GM12878 (cell line): ENCODE data around the gene PLA2G4C. TPM values are rescaled to one million over a fixed set of nuclear protein-coding genes. Genes with fewer than 3 reads are reported as not detected.

ENCODE experiments used
- ATAC-seq: fragments of 200-7000 bp; cut with Tn5 transposase; 3 replicates; pipeline ENCODE4 v1.9.1; 2020; ENCODE audit warnings: mild to moderate bottlenecking, moderate library complexity
- BruUV-seq: library from RNA; stranded (reverse); fragments of 400-500 nt; replicated peaks from 2 replicates; lab custom pipeline; 2021; lab: Mats Ljungman, UMichigan
- CTCF ChIA-PET: fragments of 300-600 bp; sonication (Branson Sonifier 250); formaldehyde crosslinking; extraction: SDS; loops from one replicate; lab custom pipeline; 2021; ENCODE audit warnings: inconsistent platforms; lab: Yijun Ruan, JAX
- POLR2A ChIA-PET: fragments of 350-600 bp; formaldehyde crosslinking; extraction: SDS; loops from one replicate; lab custom pipeline; 2021; ENCODE audit warnings: inconsistent platforms; lab: Charles Lee
- RAD21 ChIA-PET: fragments of 300-600 bp; sonication (Branson Sonifier 250); formaldehyde crosslinking; loops from one replicate; lab custom pipeline; 2023; ENCODE audit warnings: antibody characterized with exemption; ENCODE audit not compliant: unreplicated experiment; lab: Charles Lee
- SMC1A ChIA-PET: fragments of 300-600 bp; sonication (Branson Sonifier 250); formaldehyde crosslinking; loops from one replicate; lab custom pipeline; 2023; ENCODE audit not compliant: unreplicated experiment, uncharacterized antibody; lab: Charles Lee
- DNase-seq: peaks from one replicate; pipeline ENCODE4 v3.0.0-alpha.2; 2011; ENCODE audit warnings: low read depth, low spot score
- FAIRE-seq: peaks from 3 replicates; lab custom pipeline; 2011; peaks lifted over from hg19 to GRCh38; lab: Jason Lieb, UNC
- H2AFZ ChIP-seq: 2 replicates; pipeline ENCODE4 v1.6.0; 2011; ENCODE audit warnings: low read depth, low read length, control low read depth; ENCODE audit not compliant: control insufficient read depth
- H3K27ac ChIP-seq: 2 replicates; pipeline ENCODE4 v1.5.1; 2011; ENCODE audit warnings: control low read depth; ENCODE audit not compliant: control insufficient read depth, insufficient read depth
- H3K27me3 ChIP-seq, 2 experiments: replicated peaks in 1 of 2; 2 replicates each; pipeline versions ENCODE4 v1.6.0 to v1.6.1; 2011; ENCODE audit warnings: low read length in 1 of 2; ENCODE audit not compliant: control insufficient read depth in 2 of 2, insufficient read depth in 2 of 2
- H3K36me3 ChIP-seq, 2 experiments: 2 replicates each; pipeline ENCODE4 v1.5.1; 2011; ENCODE audit warnings: low read length in 1 of 2; ENCODE audit not compliant: control insufficient read depth in 2 of 2, insufficient read depth in 2 of 2
- H3K4me1 ChIP-seq: 2 replicates; pipeline ENCODE4 v1.6.1; 2011; ENCODE audit warnings: mild to moderate bottlenecking, low read length, moderate library complexity, mixed read lengths; ENCODE audit not compliant: control insufficient read depth, insufficient read depth
- H3K4me2 ChIP-seq: 2 replicates; pipeline ENCODE4 v1.6.0; 2011; ENCODE audit warnings: control low read depth; ENCODE audit not compliant: control insufficient read depth, insufficient read depth
- H3K4me3 ChIP-seq: fragments of 200-600 bp; sonication (generic); 2 replicates; pipeline ENCODE4 v1.5.1; 2016
- H3K79me2 ChIP-seq: 2 replicates; pipeline ENCODE4 v1.6.0; 2011; ENCODE audit warnings: low read length; ENCODE audit not compliant: control insufficient read depth, insufficient read depth
- H3K9ac ChIP-seq: 2 replicates; pipeline ENCODE4 v1.8.0; 2011; ENCODE audit warnings: low read length, control low read depth, mixed read lengths; ENCODE audit not compliant: control insufficient read depth, insufficient read depth
- H3K9me3 ChIP-seq: replicated peaks from 3 replicates; pipeline ENCODE4 v1.5.1; 2011; ENCODE audit warnings: mild to moderate bottlenecking, low read length; ENCODE audit not compliant: control insufficient read depth, insufficient read depth
- H4K20me1 ChIP-seq: 2 replicates; pipeline ENCODE4 v1.6.0; 2011; ENCODE audit not compliant: control insufficient read depth, insufficient read depth
- BHLHE40 ChIP-seq, 2 experiments: fragments of 450-650 bp in 1 of 2; IDR thresholded peaks; 2 replicates each; pipeline ENCODE4 v1.6.1; 2011 to 2017; ENCODE audit warnings: low read depth in 2 of 2, borderline replicate concordance in 1 of 2, improper control_type of control experiment in 1 of 2, low read length in 1 of 2, mild to moderate bottlenecking in 1 of 2
- CHD2 ChIP-seq: IDR thresholded peaks from 2 replicates; pipeline ENCODE4 v1.6.1; 2011; ENCODE audit warnings: low read depth, low read length, improper control_type of control experiment, borderline replicate concordance
- CUX1 ChIP-seq: IDR thresholded peaks from 2 replicates; pipeline ENCODE4 v1.6.1; 2012; ENCODE audit warnings: improper control_type of control experiment, low read depth, low read length; ENCODE audit not compliant: insufficient replicate concordance
- ETV6 ChIP-seq, 2 experiments: fragments of 450-650 bp in 1 of 2; IDR thresholded peaks in 1 of 2; conservative IDR thresholded peaks in 1 of 2; 2 replicates each; pipeline ENCODE4 v1.6.1; 2014; ENCODE audit warnings: antibody characterized with exemption in 1 of 2, borderline replicate concordance in 1 of 2, low read depth in 1 of 2, mild to moderate bottlenecking in 1 of 2, moderate library complexity in 1 of 2
- MTA2 ChIP-seq: fragments of 450-650 bp; IDR thresholded peaks from 2 replicates; pipeline ENCODE4 v1.6.1; 2016; ENCODE audit warnings: low read depth, mild to moderate bottlenecking, moderate library complexity
- NFXL1 ChIP-seq: fragments of 450-650 bp; IDR thresholded peaks from 2 replicates; pipeline ENCODE4 v1.6.1; 2017; ENCODE audit warnings: antibody characterized with exemption, mild to moderate bottlenecking, borderline replicate concordance
- NFYB ChIP-seq: IDR thresholded peaks from 2 replicates; pipeline ENCODE4 v1.6.1; 2011; ENCODE audit warnings: low read depth, mild to moderate bottlenecking, low read length, improper control_type of control experiment, moderate library complexity; ENCODE audit not compliant: insufficient read depth
- PKNOX1 ChIP-seq: fragments of 450-650 bp; IDR thresholded peaks from 2 replicates; pipeline ENCODE4 v1.6.1; 2016; ENCODE audit warnings: mild to moderate bottlenecking
- RELA ChIP-seq: fragments of 450-650 bp; IDR thresholded peaks from 2 replicates; pipeline ENCODE4 v1.8.0; 2014; ENCODE audit warnings: borderline replicate concordance; ENCODE audit not compliant: partially characterized antibody
- YY1 ChIP-seq: IDR thresholded peaks from 2 replicates; pipeline ENCODE4 v1.6.1; 2011; ENCODE audit warnings: low read depth, mild to moderate bottlenecking, low read length
- ZBTB40 ChIP-seq: fragments of 450-650 bp; IDR thresholded peaks from 2 replicates; pipeline ENCODE4 v1.6.1; 2016; ENCODE audit warnings: mild to moderate bottlenecking, moderate library complexity, borderline replicate concordance
- ZSCAN29 ChIP-seq: fragments of 450-650 bp; IDR thresholded peaks from 2 replicates; pipeline ENCODE4 v1.6.1; 2017; ENCODE audit warnings: mild to moderate bottlenecking, moderate library complexity
- WGBS: methylation state at CpG from one replicate; pipeline ENCODE4 v1.1.6; 2016; ENCODE audit warnings: low lambda C conversion rate; ENCODE audit not compliant: insufficient replicate concordance, insufficient coverage; ENCODE audit errors: missing lambda C conversion rate; 5-methylcytosine and 5-hydroxymethylcytosine counted together
- in situ Hi-C: fragments of 300-500 bp; cut with MboI; formaldehyde crosslinking; loops from 9 replicates; pipeline ENCODE4 v1.14.3; 2018; ENCODE audit warnings: mixed read lengths
- intact Hi-C: fragments of 100-400 bp; cut with micrococcal nuclease; formaldehyde crosslinking; loops from one replicate; pipeline ENCODE4 v1.14.2; 2022; ENCODE audit not compliant: unreplicated experiment
- polyA plus RNA-seq, 11 experiments: library from polyadenylated mRNA; depleted of rRNA in 4 of 11; unstranded in 6 of 11; stranded (reverse) in 5 of 11; fragments of >200 nt; fragmentation: Nextera tagmentation in 4 of 11; fragmentation: Illumina TruSeq in 1 of 11; extraction: Ambion mirVana in 4 of 11; extraction: Trizol in 1 of 11; gene quantifications; 1 replicate in 1 of 11; 2 replicates in 10 of 11; pipeline versions ENCODE4 v1.2.1 to v1.2.3, GENCODE V29; 2011 to 2016; ENCODE audit warnings: inconsistent platforms in 2 of 11, missing spikeins in 2 of 11, low read depth in 1 of 11
- total RNA-seq, 4 experiments: library from RNA; depleted of rRNA in 3 of 4; stranded (reverse); fragments of >200 nt in 3 of 4; fragmentation: Illumina TruSeq in 1 of 4; extraction: Trizol in 1 of 4; gene quantifications; 2 replicates each; pipeline versions ENCODE4 v1.2.1 to v1.2.3, GENCODE V29; 2013 to 2021

PLA2G4C gene
- total and polyA plus RNA-seq, 10 of the 15 experiments (the other 5 are each of a cell fraction or from before 2014, with no cell fraction given), result 0.53 to 3.6 (median 1.1) TPM

- TF ChIP-seq PKNOX1, result no peak
- TF ChIP-seq, all 136 proteins: peak for 0
Observed at GRCh38 chr19:48139053-48139452, 28.4 kb upstream of the PLA2G4C start (continued).

- ChIA-PET SMC1A (no interaction called here), POLR2A (no interaction called here), CTCF (interaction anchor here (0.6 kb wide), 1 partner anchor 33 kb away, joined by 3 read pairs; no protein-coding TSS in a partner anchor), RAD21 (no interaction called here)
- DNase-seq, result no peak
- H4K20me1 ChIP-seq, result no peaks in the 10 kb centered on the region
- 97% methylated on average over 25 of the region's 26 CpGs for WGBS
- no peak for ATAC-seq
- no peaks in the 10 kb centered on the region for H3K79me2 ChIP-seq
- no peaks in the 10 kb centered on the region for H3K9me3 ChIP-seq
- no peaks in the 10 kb centered on the region for H3K27me3 ChIP-seq
- no peaks in the 10 kb centered on the region for H3K4me1 ChIP-seq
- intact Hi-C loops, result no loop called here
- BruUV-seq, result no TSS peak
- FAIRE-seq, result no peak
- no peak overlapping the region for H3K27ac ChIP-seq
- no peak overlapping the region for H3K4me2 ChIP-seq
- H3K36me3 ChIP-seq, result peaks cover 9 to 17% of the 10 kb centered on the region in 2 experiments
- no peak overlapping the region for H3K4me3 ChIP-seq
- H3K9ac ChIP-seq, result no peak overlapping the region
- H2AFZ ChIP-seq, result no peak overlapping the region
- in situ Hi-C loops, result no loop called here
- TF ChIP-seq ETV6 (conservative IDR thresholded peaks at IDR 0.05 in 1 of 2, IDR thresholded peaks at IDR 0.05 in 1 of 2; ENCODE audit: borderline replicate concordance in 1 of 2, low read depth in 1 of 2), result no peak
- no peak for TF ChIP-seq YY1
- TF ChIP-seq NFXL1, result no peak
- no peak for TF ChIP-seq NFYB
- no peak for TF ChIP-seq RELA
- no peak for TF ChIP-seq CUX1
- no peak for TF ChIP-seq ZBTB40
- no peak for TF ChIP-seq BHLHE40 (IDR thresholded peaks at IDR 0.05; ENCODE audit: borderline replicate concordance in 1 of 2, low read depth in 2 of 2, low read length in 1 of 2)
- TF ChIP-seq ZSCAN29, result no peak
- TF ChIP-seq CHD2, result no peak
- no peak for TF ChIP-seq MTA2
Observed at GRCh38 chr19:48137411-48137810, 26.8 kb upstream of the PLA2G4C start.
